ENCODE measurements around the gene ABCA2.

The ABCA2 gene

GRCh38 chr9:137021568-137021978 is 6.5 kb downstream of the ABCA2 start:
- TF ChIP-seq FOXP2 (optimal IDR thresholded peaks at IDR 0.05; ENCODE audit: borderline replicate concordance, extremely low read depth, extremely low read length, insufficient read depth): no peak
- TF ChIP-seq POLR2AphosphoS5 (IDR thresholded peaks at IDR 0.05; ENCODE audit: low read depth, low read length): no peak
- TF ChIP-seq TAF1 (IDR thresholded peaks at IDR 0.05; ENCODE audit: borderline replicate concordance, insufficient read depth, low read length): no peak

- TF ChIP-seq REST (IDR thresholded peaks at IDR 0.05; ENCODE audit: insufficient read depth in 1 of 2, low read depth in 2 of 2, low read length in 2 of 2) (no peak), SIN3A (IDR thresholded peaks at IDR 0.05; ENCODE audit: borderline replicate concordance, insufficient read depth, low read length) (no peak), POLR2AphosphoS5 (IDR thresholded peaks at IDR 0.05; ENCODE audit: low read depth, low read length) (no peak), FOXP2 (optimal IDR thresholded peaks at IDR 0.05; ENCODE audit: borderline replicate concordance, extremely low read depth, extremely low read length, insufficient read depth) (no peak), TAF1 (IDR thresholded peaks at IDR 0.05; ENCODE audit: borderline replicate concordance, insufficient read depth, low read length) (no peak)
Observed at GRCh38 chr9:137020771-137021567, 7.1 kb downstream of the ABCA2 start.

- no peak for TF ChIP-seq FOXP2 (optimal IDR thresholded peaks at IDR 0.05; ENCODE audit: borderline replicate concordance, extremely low read depth, extremely low read length, insufficient read depth)
- no peak for TF ChIP-seq TAF1 (IDR thresholded peaks at IDR 0.05; ENCODE audit: borderline replicate concordance, insufficient read depth, low read length)
- TF ChIP-seq REST (IDR thresholded peaks at IDR 0.05; ENCODE audit: insufficient read depth in 1 of 2, low read depth in 2 of 2, low read length in 2 of 2): no peak
- no peak for TF ChIP-seq POLR2AphosphoS5 (IDR thresholded peaks at IDR 0.05; ENCODE audit: low read depth, low read length)
- no peak for TF ChIP-seq SIN3A (IDR thresholded peaks at IDR 0.05; ENCODE audit: borderline replicate concordance, insufficient read depth, low read length)
Observed at GRCh38 chr9:137019891-137020683, 8.0 kb downstream of the ABCA2 start.

- no peak for TF ChIP-seq REST (IDR thresholded peaks at IDR 0.05; ENCODE audit: insufficient read depth in 1 of 2, low read depth in 2 of 2, low read length in 2 of 2)
- no peak for TF ChIP-seq SIN3A (IDR thresholded peaks at IDR 0.05; ENCODE audit: borderline replicate concordance, insufficient read depth, low read length)
- no peak for TF ChIP-seq TAF1 (IDR thresholded peaks at IDR 0.05; ENCODE audit: borderline replicate concordance, insufficient read depth, low read length)
- no peak for TF ChIP-seq FOXP2 (optimal IDR thresholded peaks at IDR 0.05; ENCODE audit: borderline replicate concordance, extremely low read depth, extremely low read length, insufficient read depth)
- TF ChIP-seq POLR2AphosphoS5 (IDR thresholded peaks at IDR 0.05; ENCODE audit: low read depth, low read length): no peak
Observed at GRCh38 chr9:137018761-137019559, 9.1 kb downstream of the ABCA2 start.

Measured in PFSK-1 (cell line).